K562 (cell line): ENCODE measurements around the gene POLDIP3. TPM values are rescaled to one million over a fixed set of nuclear protein-coding genes. Genes with fewer than 3 reads are reported as not detected.

ENCODE experiments used
- ATAC-seq: fragments of 200-7000 bp; cut with Tn5 transposase; 3 replicates; pipeline ENCODE4 v1.9.1; 2020; ENCODE audit warnings: moderate library complexity
- BruUV-seq: library from RNA; stranded (reverse); fragments of 400-500 nt; replicated peaks from 2 replicates; lab custom pipeline; 2021; lab: Mats Ljungman, UMichigan
- CTCF ChIA-PET: fragments of 300-600 bp; formaldehyde crosslinking; extraction: SDS; loops from one replicate; lab custom pipeline; 2021; ENCODE audit warnings: low intra/inter-chr PET ratio; lab: Yijun Ruan, JAX
- POLR2A ChIA-PET: fragments of 300-600, 350-650 bp; sonication (Branson Sonifier 250); formaldehyde crosslinking; extraction: SDS; loops from one replicate; lab custom pipeline; 2021; ENCODE audit warnings: antibody characterized with exemption, inconsistent platforms; lab: Yijun Ruan, JAX
- DNase-seq, 4 experiments: peaks; one replicate each; pipeline versions ENCODE4 v3.0.0 to v3.0.0-alpha.2; 2011 to 2018; ENCODE audit warnings: low spot score in 3 of 4, mixed read lengths in 3 of 4; ENCODE audit errors: extremely low read depth in 1 of 4
- FAIRE-seq: peaks from 2 replicates; lab custom pipeline; 2011; peaks lifted over from hg19 to GRCh38; lab: Jason Lieb, UNC
- H2AFZ ChIP-seq: 2 replicates; pipeline ENCODE4 v1.6.0; 2011; ENCODE audit warnings: low read depth, low read length, control low read depth, inconsistent platforms
- H3K27ac ChIP-seq: fragments of 200-600 bp; 3 replicates; pipeline ENCODE4 v1.8.0; 2011; ENCODE audit warnings: low read depth, mild to moderate bottlenecking, control low read depth, inconsistent platforms, low read length, moderate library complexity, mixed read lengths; ENCODE audit errors: extremely low read depth
- H3K27me3 ChIP-seq, 2 experiments: fragments of 300-600 bp in 1 of 2; 2 replicates in 1 of 2; 3 replicates in 1 of 2; pipeline versions ENCODE4 v1.6.0 to v1.8.0; 2011; ENCODE audit warnings: inconsistent platforms in 2 of 2, low read length in 2 of 2, mild to moderate bottlenecking in 1 of 2, mixed read lengths in 1 of 2, moderate library complexity in 1 of 2; ENCODE audit not compliant: control insufficient read depth in 2 of 2, insufficient read depth in 2 of 2
- H3K36me3 ChIP-seq: fragments of 300-600 bp; 3 replicates; pipeline ENCODE4 v1.8.0; 2011; ENCODE audit warnings: mild to moderate bottlenecking, low read length, inconsistent platforms; ENCODE audit not compliant: control insufficient read depth, insufficient read depth
- H3K4me1 ChIP-seq, 2 experiments: fragments of 200-600 bp in 1 of 2; replicated peaks in 1 of 2; 2 replicates in 1 of 2; 3 replicates in 1 of 2; pipeline versions ENCODE4 v1.5.1 to v1.8.0; 2011; ENCODE audit warnings: inconsistent platforms in 2 of 2, low read length in 2 of 2, mild to moderate bottlenecking in 1 of 2, mixed read lengths in 1 of 2, moderate library complexity in 1 of 2; ENCODE audit not compliant: control insufficient read depth in 2 of 2, insufficient read depth in 2 of 2
- H3K4me2 ChIP-seq: 2 replicates; pipeline ENCODE4 v1.6.1; 2011; ENCODE audit warnings: low read length, control low read depth, inconsistent platforms, mixed read lengths; ENCODE audit not compliant: insufficient read depth
- H3K4me3 ChIP-seq: fragments of 200-600 bp; sonication (generic), shearing (Covaris generic); 2 replicates; pipeline ENCODE4 v1.5.1; 2016; ENCODE audit warnings: control low read depth, inconsistent platforms
- H3K79me2 ChIP-seq: fragments of 200-600 bp; 3 replicates; pipeline ENCODE4 v1.8.0; 2011; ENCODE audit warnings: low read length, inconsistent platforms; ENCODE audit not compliant: control insufficient read depth, insufficient read depth
- H3K9ac ChIP-seq, 2 experiments: 2 replicates each; pipeline versions ENCODE4 v1.6.0 to v1.6.1; 2011; ENCODE audit warnings: low read depth in 2 of 2, low read length in 2 of 2, control low read depth in 1 of 2, inconsistent platforms in 1 of 2, mild to moderate bottlenecking in 1 of 2, mixed read lengths in 1 of 2; ENCODE audit not compliant: insufficient read depth in 1 of 2
- H3K9me1 ChIP-seq: one replicate; pipeline ENCODE4 v1.6.0; 2011; ENCODE audit warnings: inconsistent platforms, mild to moderate bottlenecking, low read length, moderate library complexity; ENCODE audit not compliant: control insufficient read depth, insufficient read depth
- H3K9me3 ChIP-seq: replicated peaks from 2 replicates; pipeline ENCODE4 v1.5.1; 2011; ENCODE audit warnings: low read depth, low read length, inconsistent platforms; ENCODE audit not compliant: control insufficient read depth, insufficient read depth
- H4K20me1 ChIP-seq: replicated peaks from 2 replicates; pipeline ENCODE4 v1.6.1; 2011; ENCODE audit warnings: low read length, inconsistent platforms, mixed read lengths; ENCODE audit not compliant: control insufficient read depth, insufficient read depth
- BCL6 ChIP-seq: fragments of 250-450 bp; sonication (Bioruptor Pico); IDR thresholded peaks from 2 replicates; pipeline ENCODE4 v1.4.0; 2020
- BMI1 ChIP-seq: fragments of 150-350 bp; IDR thresholded peaks from 2 replicates; pipeline ENCODE4 v1.6.1; 2014; ENCODE audit warnings: low read length
- HDAC1 ChIP-seq, 2 experiments: fragments of 450-650 bp; IDR thresholded peaks; 2 replicates each; pipeline ENCODE4 v1.6.1; 2016 to 2017; ENCODE audit warnings: inconsistent platforms in 1 of 2, mild to moderate bottlenecking in 1 of 2, moderate library complexity in 1 of 2
- HNRNPLL ChIP-seq: fragments of 200-400 bp; formaldehyde crosslinking; IDR thresholded peaks from 2 replicates; pipeline ENCODE4 v1.6.1; 2017; ENCODE audit warnings: low read length, low read depth, mild to moderate bottlenecking; ENCODE audit not compliant: poor library complexity, severe bottlenecking
- ILK ChIP-seq: fragments of 450-650 bp; IDR thresholded peaks from 2 replicates; pipeline ENCODE4 v1.6.1; 2016; ENCODE audit warnings: missing genetic modification characterization, low read depth, mild to moderate bottlenecking, missing compliant biosample characterization, moderate library complexity, borderline replicate concordance
- KLF6 ChIP-seq: fragments of 250-450 bp; sonication (Bioruptor Pico); IDR thresholded peaks from 2 replicates; pipeline ENCODE4 v1.4.0; 2020; ENCODE audit warnings: mild to moderate bottlenecking, moderate library complexity, borderline replicate concordance
- THAP12 ChIP-seq: fragments of 250-450 bp; sonication (Bioruptor Pico); IDR thresholded peaks from 2 replicates; pipeline ENCODE4 v1.9.0; 2021; ENCODE audit warnings: mild to moderate bottlenecking, inconsistent platforms
- ZBED1 ChIP-seq: IDR thresholded peaks from 2 replicates; pipeline ENCODE4 v1.6.1; 2014
- ZNF512 ChIP-seq: IDR thresholded peaks from 2 replicates; pipeline ENCODE4 v1.6.1; 2016; ENCODE audit warnings: missing genetic modification characterization, missing compliant biosample characterization
- ZNF609 ChIP-seq: sonication (generic); formaldehyde crosslinking; IDR thresholded peaks from 2 replicates; pipeline ENCODE4 v1.8.1; 2023; ENCODE audit warnings: missing genetic modification reagents, mild to moderate bottlenecking, borderline replicate concordance
- ZNF695 ChIP-seq: fragments of 450-650 bp; formaldehyde crosslinking; IDR thresholded peaks from 2 replicates; pipeline ENCODE4 v1.4.0; 2020; ENCODE audit warnings: mild to moderate bottlenecking, moderate library complexity
- WGBS: fragments of 100-300 bp; shearing (Covaris generic); methylation state at CpG from one replicate; pipeline ENCODE4 v1.1.6; 2016; ENCODE audit warnings: low coverage, mixed read lengths; ENCODE audit not compliant: insufficient coverage; ENCODE audit errors: missing lambda C conversion rate; 5-methylcytosine and 5-hydroxymethylcytosine counted together
- in situ Hi-C: fragments of 300-500 bp; cut with MboI; formaldehyde crosslinking; loops from 4 replicates; pipeline ENCODE4 v1.15.0; 2018; ENCODE audit warnings: inconsistent platforms, mixed read lengths
- intact Hi-C: fragments of 100-400 bp; cut with micrococcal nuclease; formaldehyde crosslinking; loops from 2 replicates; pipeline ENCODE4 v1.14.2; 2022
- polyA plus RNA-seq, 8 experiments: library from polyadenylated mRNA; depleted of rRNA in 4 of 8; stranded (reverse) in 5 of 8; unstranded in 3 of 8; fragments of >200 nt; fragmentation: Nextera tagmentation in 2 of 8; fragmentation: Illumina TruSeq in 1 of 8; extraction: Ambion mirVana in 2 of 8; extraction: Trizol in 1 of 8; gene quantifications; 2 replicates each; pipeline versions ENCODE4 v1.2.1 to v1.2.3, GENCODE V29; 2011 to 2014; ENCODE audit warnings: inconsistent platforms in 1 of 8, missing spikeins in 1 of 8
- total RNA-seq, 7 experiments: library from RNA; depleted of rRNA in 6 of 7; stranded (reverse); fragments of >200 nt in 6 of 7; fragmentation: Illumina TruSeq in 2 of 7; extraction: Trizol in 2 of 7; gene quantifications; 2 replicates each; pipeline versions ENCODE4 v1.2.1 to v1.2.3, GENCODE V29; 2011 to 2021; ENCODE audit warnings: low replicate concordance in 1 of 7
- TF ChIP-seq, protein P1 (sequence below): sonication (generic); formaldehyde crosslinking; IDR thresholded peaks from 2 replicates; pipeline ENCODE4 v1.8.0; 2022; ENCODE audit warnings: mild to moderate bottlenecking, low read depth, missing genetic modification reagents

The POLDIP3 gene
- total and polyA plus RNA-seq, 9 of the 15 experiments (the other 6 are each of a cell fraction or from before 2014, with no cell fraction given), result 14.3 to 53.0 (median 26.3) TPM

GRCh38 chr22:42612336-42612735 is 2.3 kb downstream of the POLDIP3 start:
- Histone ChIP-seq H3K27ac (no peak overlapping the region), H3K9ac (no peak overlapping the region), H3K4me1 (peaks cover 11 to 27% of the 10 kb centered on the region in 2 experiments; a peak in 4 of 5 replicates), H3K4me3 (no peak overlapping the region), H3K79me2 (peaks cover 66% of the 10 kb centered on the region), H3K36me3 (peaks cover 44% of the 10 kb centered on the region; the same call in 2 of the 3 replicates), H3K9me3 (no peaks in the 10 kb centered on the region), H4K20me1 (0 out of 2 replicates have a peak, but pooled peaks cover 17% of the 10 kb centered on the region), H3K9me1 (no peaks in the 10 kb centered on the region), H2AFZ (no peak overlapping the region), H3K27me3 (no peaks in the 10 kb centered on the region), H3K4me2 (no peak overlapping the region)
- FAIRE-seq, result no peak
- intact Hi-C loops, result no loop called here
- ChIA-PET CTCF (no interaction called here), POLR2A (no interaction called here)
- 93% methylated on average over 8 of the region's 11 CpGs for WGBS
- no peak for DNase-seq
- in situ Hi-C loops, result no loop called here
- BruUV-seq, result no TSS peak
- no peak for ATAC-seq
- TF ChIP-seq THAP12 (CRISPR knock-in tag), result no peak
- no peak for TF ChIP-seq HDAC1 (IDR thresholded peaks at IDR 0.05)
- TF ChIP-seq ZNF695 (CRISPR knock-in tag), result no peak
- no peak for TF ChIP-seq ZBED1
- no peak for TF ChIP-seq ZNF512 (tag)
- no peak for TF ChIP-seq ZNF609 (CRISPR knock-in tag)
- TF ChIP-seq BCL6 (CRISPR knock-in tag), result no peak
- no peak for TF ChIP-seq KLF6 (CRISPR knock-in tag)
- no peak for TF ChIP-seq HNRNPLL
- TF ChIP-seq, protein P1, sequence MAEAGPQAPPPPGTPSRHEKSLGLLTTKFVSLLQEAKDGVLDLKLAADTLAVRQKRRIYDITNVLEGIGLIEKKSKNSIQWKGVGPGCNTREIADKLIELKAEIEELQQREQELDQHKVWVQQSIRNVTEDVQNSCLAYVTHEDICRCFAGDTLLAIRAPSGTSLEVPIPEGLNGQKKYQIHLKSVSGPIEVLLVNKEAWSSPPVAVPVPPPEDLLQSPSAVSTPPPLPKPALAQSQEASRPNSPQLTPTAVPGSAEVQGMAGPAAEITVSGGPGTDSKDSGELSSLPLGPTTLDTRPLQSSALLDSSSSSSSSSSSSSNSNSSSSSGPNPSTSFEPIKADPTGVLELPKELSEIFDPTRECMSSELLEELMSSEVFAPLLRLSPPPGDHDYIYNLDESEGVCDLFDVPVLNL (CRISPR knock-in tag), result no peak
- TF ChIP-seq ILK (tag), result no peak
- TF ChIP-seq BMI1, result no peak
